Measurements from ENCODE around the gene DTHD1.
A peak's percentile ranks its signal among the peaks of the same experiment; 100 is the strongest.

DTHD1 gene

GRCh38 chr4:36281384-36282106 is at the start of gene DTHD1:
DTHD1 (plus strand) TSS chr4:36281616; CDS start chr4:36281759, 143 bp downstream.
- peak; percentile 67 for DNase-seq (ENCODE audit: low spot score)

GRCh38 chr4:36233567-36234266 is 47.7 kb upstream of the DTHD1 start:
- DNase-seq (ENCODE audit: low spot score): no peak

- DNase-seq (ENCODE audit: low spot score): no peak
These were observed 46.1 kb upstream of the DTHD1 start for GRCh38 chr4:36235306-36235705.

GRCh38 chr4:36236159-36236558 is 45.3 kb upstream of the DTHD1 start:
- no peak for DNase-seq (ENCODE audit: low spot score)

- no peak for DNase-seq (ENCODE audit: low spot score)
These were observed 43.8 kb upstream of the DTHD1 start for GRCh38 chr4:36237366-36238313.

- peak; percentile 70 for DNase-seq (ENCODE audit: low spot score)
These were observed 39.6 kb upstream of the DTHD1 start for GRCh38 chr4:36241771-36242170.

GRCh38 chr4:36242629-36243354 is 38.6 kb upstream of the DTHD1 start:
- DNase-seq (ENCODE audit: low spot score): no peak

GRCh38 chr4:36243355-36244256 is 37.8 kb upstream of the DTHD1 start:
- DNase-seq (ENCODE audit: low spot score): peak; percentile 42

- DNase-seq (ENCODE audit: low spot score): peak; percentile 61
These were observed 36.9 kb upstream of the DTHD1 start, which contains the start of gene ARAP2 for GRCh38 chr4:36244257-36245082. ARAP2 (minus strand) TSS chr4:36244514; CDS start chr4:36229486, 15,028 bp downstream.

- DNase-seq (ENCODE audit: low spot score): no peak
These were observed 31.8 kb upstream of the DTHD1 start for GRCh38 chr4:36249610-36250009.

GRCh38 chr4:36251983-36252382 is 29.4 kb upstream of the DTHD1 start:
- DNase-seq (ENCODE audit: low spot score): no peak

- no peak for DNase-seq (ENCODE audit: low spot score)
These were observed 27.0 kb upstream of the DTHD1 start for GRCh38 chr4:36254371-36254770.

GRCh38 chr4:36255577-36255976 is 25.8 kb upstream of the DTHD1 start:
- DNase-seq (ENCODE audit: low spot score): peak; percentile 74

- DNase-seq (ENCODE audit: low spot score): peak; percentile 65
These were observed 25.0 kb upstream of the DTHD1 start for GRCh38 chr4:36256398-36256891.

- DNase-seq (ENCODE audit: low spot score): no peak
These were observed 20.7 kb upstream of the DTHD1 start for GRCh38 chr4:36260731-36261130.

- DNase-seq (ENCODE audit: low spot score): no peak
These were observed 17.1 kb upstream of the DTHD1 start for GRCh38 chr4:36264207-36264826.

- no peak for DNase-seq (ENCODE audit: low spot score)
These were observed 13.7 kb upstream of the DTHD1 start for GRCh38 chr4:36267486-36268268.

- DNase-seq (ENCODE audit: low spot score): peak; percentile 17
These were observed 12.3 kb upstream of the DTHD1 start for GRCh38 chr4:36269101-36269500.
